Ecto neural progenitor cell (in vitro differentiated cells): ENCODE measurements around the gene CCDC188.
A peak's percentile ranks its signal among the peaks of the same experiment; 100 is the strongest.

Source experiments
- DNase-seq: peaks from one replicate; pipeline ENCODE4 v3.0.0-alpha.2; 2018; ENCODE audit warnings: low spot score

Gene CCDC188

GRCh38 chr22:20132686-20133246 lies 18.1 kb downstream of the CCDC188 start:
- no peak for DNase-seq

DNA sequence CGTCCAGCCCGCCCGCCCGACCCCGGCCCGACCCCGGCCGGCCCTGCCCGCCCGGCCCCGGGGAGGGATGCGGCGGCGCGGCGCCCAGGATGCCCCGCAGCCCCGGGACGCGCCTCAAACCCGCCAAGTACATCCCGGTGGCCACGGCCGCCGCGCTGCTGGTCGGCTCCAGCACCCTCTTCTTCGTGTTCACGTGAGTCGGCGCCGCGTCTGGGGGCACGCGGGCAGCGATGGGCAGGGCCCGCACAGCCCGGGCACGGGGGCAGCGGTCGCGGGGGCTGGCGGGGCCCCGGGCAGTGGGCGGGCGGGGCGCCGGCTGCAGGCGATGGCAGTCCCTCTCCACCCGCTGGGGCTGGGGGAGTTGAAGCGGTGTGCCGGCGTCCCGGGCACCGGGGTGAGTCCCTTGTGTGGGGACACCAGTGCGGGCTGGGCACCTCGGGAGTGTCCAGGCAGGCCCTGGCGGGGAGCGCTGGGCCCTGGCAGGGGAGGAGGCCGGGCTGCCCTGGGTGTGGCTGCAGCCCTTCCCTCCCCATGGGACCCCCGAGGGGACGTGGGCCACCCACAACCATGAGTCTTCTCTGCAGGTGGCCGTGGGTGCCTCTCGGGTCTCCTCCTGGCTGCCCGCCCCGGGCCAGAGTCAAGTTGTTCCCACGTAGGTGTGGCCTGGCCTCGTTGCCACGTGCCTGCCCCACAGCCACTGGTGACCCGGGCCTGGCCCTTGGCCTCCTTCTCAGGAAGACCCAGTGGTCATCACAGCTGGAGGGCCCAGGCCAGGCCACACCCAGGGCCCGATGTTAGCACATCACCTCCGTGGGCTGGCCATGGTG lies 18.8 kb downstream of the CCDC188 start:
- DNase-seq = peak; percentile 62

DNA sequence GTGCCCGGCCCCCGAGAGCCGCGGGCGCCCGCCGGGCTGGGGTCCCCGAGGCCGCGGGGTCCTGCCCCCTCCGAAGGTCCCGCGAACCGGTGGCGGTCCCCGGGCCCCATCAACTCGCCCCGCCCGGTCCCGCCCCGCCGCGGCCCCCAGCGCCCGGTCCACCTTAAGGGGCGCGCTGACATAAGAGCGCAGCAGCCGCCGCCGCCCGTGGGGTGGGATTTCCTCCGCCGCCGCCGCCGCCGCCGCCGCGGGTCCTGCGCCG lies 19.3 kb downstream of the CCDC188 start, which contains the start of gene ZDHHC8:
ZDHHC8 (plus strand) TSS at position 208 of the 262 bp plus-strand sequence. CDS start 144 bp downstream, outside the sequence.
- no peak for DNase-seq

GRCh38 chr22:20130731-20131596 lies 19.9 kb downstream of the CCDC188 start:
- DNase-seq = peak; percentile 83

GRCh38 chr22:20130319-20130718 lies 20.5 kb downstream of the CCDC188 start:
- DNase-seq = no peak

DNA sequence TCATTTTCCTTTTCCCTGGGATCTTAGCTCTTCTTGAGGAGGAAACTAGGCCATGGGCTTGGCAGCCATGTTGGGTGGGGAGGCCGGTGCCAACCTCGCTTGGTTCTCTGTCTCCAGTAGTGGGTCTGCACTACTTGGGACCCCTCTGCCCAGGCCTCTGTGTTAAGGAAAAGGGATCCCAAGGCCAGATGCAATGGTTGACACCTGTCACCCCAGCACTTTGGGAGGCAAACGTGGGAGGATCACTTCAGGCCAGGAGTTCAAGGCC lies 21.2 kb downstream of the CCDC188 start:
- no peak for DNase-seq

DNA sequence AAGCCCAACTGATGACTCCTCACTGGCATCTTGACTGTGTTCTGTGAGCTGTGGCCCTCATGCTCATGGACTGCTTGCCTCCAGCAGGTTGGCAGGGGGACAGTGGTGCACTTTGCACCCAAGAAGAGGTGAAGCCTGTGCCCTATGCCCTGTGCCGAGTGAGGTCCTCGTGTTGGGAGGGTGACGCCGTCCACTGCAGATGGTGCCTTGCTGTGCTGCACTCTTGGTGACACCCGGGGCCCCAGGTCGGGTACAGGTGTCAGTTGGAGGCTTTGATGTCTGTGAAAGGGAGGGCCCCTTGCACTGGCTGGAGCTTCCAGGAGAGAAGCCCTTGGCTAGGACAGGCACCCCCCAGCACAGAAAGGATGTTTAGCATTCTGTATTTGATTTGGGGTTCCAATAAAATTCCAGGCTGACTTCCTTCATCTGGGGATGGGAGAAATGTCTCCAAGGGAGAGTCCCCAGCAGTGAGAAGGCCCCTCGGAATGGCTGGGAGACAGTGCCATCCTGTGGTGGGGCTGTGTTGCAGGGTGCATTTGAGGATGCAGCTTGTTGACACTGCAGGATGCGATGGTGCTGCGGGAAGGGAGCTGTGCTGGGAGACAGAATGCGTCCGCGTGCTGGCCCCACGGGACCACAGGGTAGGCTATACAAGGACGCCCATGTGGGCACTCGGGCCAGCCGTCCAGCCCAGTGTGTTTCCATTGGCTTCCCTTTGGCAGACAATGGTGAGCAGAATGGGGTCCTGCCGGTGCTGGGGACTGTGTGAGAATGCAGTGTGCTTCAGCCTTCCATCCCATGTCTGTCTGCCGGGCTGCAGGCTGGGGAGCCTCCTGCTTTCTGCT lies 21.7 kb downstream of the CCDC188 start:
- no peak for DNase-seq

GRCh38 chr22:20128619-20128901 lies 22.3 kb downstream of the CCDC188 start:
- DNase-seq = no peak

DNA sequence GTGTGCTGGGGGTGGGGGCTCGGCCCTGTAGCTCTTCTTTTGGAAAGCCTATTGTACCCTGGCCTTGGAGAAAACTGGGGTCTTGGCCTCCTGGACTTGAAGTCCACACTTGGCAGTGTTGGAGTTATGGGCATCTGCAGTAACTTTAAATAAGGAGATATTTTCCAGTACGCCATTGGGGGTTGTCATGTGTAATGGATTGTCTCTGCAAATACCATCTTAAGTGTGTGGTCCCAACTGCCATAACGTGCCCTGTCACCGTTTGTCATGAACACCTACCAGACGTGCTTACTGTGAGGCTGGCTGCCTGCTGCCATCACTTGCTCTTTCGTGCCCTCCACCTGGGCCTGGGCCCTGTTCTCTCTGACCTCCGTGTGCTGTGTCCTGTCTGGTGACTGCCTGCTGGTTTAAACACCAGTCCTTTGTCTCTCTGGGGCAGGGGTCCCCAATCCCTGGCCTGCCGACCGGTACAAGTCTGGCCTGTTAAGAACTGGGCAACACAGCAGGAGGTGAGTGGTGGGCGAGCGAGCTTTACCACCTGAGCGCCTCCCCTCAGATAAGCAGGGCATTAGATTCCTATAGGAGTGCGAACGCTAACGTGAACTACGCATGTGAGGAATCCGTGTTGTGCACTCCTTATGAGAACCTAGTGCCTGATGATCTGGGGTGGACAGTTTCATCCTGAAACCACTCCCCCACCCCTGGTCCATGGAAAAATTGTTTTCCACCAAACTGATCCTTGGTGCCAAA lies 22.8 kb downstream of the CCDC188 start:
- DNase-seq = no peak

- no peak for DNase-seq
Measured at GRCh38 chr22:20127318-20127868, 23.5 kb downstream of the CCDC188 start.

DNA sequence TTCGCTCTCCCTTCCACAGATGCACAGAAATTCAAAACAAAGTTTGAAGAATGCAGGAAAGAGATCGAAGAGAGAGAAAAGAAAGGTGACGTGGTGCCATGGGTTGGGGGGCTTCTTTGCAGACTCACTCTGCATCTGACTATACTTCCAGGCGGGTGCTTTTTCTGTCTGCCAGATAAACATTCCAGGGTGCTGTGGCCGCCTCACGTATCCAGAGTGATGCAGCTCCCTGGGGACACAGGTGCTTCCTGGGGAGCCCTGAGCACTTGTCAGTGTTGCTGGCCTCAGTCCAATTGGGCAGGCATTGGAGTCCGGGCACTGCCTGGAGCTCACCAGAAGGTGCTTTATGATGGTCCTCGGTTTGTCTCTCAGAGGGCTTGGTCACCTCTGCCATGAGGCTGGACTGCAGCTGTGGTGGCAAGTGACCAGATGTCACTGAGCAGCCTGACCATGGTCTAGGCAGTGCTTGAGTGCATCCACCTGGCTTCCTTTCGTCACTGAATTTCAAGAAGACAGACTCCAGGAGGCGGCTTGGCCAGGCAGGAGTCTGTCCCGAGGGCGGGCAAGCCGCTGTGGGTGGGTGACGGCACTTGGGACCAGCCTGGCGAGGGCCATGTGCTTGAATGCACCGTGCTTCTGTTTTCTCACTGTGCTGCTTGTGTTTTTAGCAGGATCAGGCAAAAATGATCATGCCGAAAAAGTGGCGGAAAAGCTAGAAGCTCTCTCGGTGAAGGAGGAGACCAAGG lies 24.4 kb downstream of the CCDC188 start:
- no peak for DNase-seq

DNA sequence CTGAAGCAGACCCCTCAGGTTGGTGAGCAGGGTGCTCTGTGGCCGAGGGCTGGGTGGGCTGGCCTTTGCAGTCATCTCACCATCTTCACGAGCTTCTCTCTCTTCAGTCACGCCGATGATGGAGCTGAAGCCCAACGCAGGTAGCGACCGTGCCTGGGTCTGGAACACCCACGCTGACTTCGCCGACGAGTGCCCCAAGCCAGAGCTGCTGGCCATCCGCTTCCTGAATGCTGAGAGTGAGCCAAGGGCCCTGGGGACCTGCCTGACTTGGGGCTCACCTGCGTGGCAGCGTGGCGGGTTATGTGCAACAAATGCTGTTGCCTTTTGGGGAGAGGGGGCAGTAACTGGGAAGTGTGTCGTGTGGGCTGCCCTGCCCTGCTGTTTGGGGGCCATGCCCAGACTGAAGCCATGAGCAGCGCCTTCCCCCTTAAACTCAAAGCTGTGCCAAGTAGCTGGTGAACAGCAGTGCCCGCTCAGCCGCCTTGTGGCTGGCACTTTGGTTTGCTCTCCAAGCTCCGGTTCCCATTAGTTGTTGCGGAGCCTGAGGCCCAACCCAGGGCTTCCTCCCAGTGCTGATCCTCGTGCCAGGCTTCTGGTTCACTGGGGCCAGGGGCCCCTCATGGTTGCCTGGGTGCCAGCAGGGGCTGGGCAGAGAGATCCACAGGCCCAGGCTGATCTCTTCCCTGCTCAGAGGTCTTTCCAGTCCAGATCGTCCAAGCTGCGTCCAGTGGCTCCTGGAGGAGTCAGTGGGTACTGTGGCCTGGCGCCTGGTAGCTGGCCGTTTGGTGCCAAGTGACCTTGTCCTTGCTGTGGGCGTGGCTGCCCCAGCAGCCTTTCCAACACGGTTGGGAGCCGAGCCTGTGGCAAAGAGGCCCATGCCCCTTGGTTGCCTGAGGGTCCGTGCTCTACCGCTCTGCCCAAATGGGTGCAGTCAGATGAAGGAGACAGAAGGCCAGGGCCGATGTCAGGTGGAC lies 25.4 kb downstream of the CCDC188 start:
- no peak for DNase-seq

DNA sequence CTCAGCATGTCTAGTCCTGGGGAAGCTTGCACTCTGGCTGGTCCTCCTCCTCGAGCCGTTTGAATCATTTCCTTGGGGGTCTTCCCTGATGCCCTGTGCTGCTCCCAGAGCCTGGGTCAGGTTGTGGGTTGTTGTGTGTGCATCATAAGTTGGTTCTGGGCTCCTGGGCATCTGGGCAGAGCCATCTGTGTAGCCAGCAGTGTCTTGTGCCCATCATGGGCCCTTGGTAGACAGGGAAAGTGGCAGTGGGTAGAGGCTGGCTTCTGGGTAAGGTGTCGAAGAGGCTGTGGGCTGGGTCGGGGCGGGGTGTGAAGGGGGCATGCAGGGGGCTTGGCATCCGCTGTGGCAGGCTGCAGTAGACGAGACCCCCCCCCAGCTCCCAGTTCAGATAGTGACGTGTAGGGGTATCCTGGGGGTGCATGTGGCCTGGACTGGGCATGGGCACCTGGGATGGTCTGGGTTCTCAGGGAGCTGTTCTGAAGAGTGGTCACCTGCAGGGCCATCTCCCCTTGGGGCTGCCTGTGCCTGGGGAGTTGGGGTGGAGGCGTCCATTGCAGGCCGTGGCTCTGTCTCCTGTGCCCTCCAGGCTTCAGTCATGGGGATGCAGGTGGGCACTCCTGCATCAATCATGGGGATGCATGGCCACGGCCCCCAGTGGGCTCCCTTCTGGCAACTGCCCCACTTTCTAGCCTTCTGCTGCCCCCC lies 26.6 kb downstream of the CCDC188 start:
- no peak for DNase-seq

DNA sequence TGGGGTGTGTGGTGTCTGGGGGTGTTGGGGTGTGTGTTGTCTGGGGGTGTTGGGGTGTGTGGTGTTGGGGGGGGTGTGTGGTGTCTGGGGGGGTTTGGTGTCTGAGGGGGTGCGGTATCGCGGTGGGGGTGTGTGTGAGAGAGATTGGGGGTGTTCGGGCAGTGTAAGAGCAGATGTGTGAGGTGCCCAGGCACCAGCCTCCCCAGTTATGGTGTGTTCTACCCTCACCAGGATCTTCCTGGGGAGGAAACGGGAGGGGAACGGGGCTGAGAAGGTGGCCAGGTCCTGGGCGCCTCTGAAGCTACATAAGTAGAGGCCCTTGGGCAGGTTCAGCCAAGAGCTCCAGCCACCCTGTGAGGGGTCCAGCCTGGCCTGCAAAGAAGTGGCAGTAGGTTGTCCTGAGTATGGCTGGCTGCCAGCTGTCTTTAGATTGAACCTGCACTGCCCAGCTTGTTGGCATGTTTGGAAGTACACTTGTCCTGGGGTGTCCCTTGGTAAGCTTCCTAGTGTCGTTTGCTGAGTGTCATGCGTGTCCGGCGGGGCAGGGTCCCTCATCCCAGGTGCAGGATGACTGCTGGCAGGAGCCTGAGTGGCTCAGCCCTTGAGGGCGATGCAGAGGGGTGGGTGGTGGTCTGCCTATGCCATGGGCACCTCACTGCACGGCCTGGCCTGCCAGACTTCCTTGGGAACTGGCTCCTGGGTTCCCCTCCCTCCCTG lies 27.3 kb downstream of the CCDC188 start:
- DNase-seq = no peak

GRCh38 chr22:20121856-20122415 lies 28.9 kb downstream of the CCDC188 start:
- DNase-seq = no peak

DNA sequence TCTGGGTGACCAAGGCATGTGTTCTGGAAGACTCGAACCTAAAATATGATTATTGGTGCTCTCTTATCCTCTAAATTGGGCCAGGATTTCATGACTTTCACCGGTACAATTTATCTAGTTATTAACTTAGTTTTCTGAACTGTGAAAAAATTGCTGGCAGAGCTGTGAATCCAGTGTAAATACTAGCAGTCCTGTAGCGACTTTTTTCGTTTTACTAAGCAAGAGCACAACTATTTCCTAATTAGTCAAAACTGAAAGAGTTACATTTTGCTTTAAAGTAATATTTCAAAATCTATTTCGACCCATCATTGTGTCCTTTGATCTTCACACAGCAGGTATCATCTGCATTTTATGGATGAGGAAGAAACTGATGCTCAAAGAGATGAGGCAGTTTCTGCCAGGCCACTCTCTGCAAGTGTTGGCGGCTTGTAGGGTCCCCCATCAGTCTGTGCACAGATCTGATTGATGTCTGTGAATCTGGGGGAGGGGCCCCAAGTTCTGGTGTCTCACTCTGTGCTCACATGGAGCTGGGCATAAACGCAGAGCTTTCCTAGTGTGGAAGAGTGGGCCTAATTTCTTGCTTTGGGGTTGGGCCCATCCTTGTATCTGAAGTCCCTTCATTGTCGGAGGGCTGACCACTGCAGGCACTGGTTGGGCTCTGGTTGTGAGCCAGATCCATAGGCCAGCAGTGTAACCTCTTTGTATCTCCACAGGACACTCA lies 32.4 kb downstream of the CCDC188 start:
- no peak for DNase-seq

- no peak for DNase-seq
Measured at GRCh38 chr22:20117633-20118299, 33.1 kb downstream of the CCDC188 start.
